Activated CD4-positive, alpha-beta T cell treated with anti-CD3 and anti-CD28 coated beads, Interleukin-2, amount 50 U/mL, for 16 hours (primary cell): ENCODE measurements around the gene ANOS1.

Experiments
- DNase-seq: peaks from one replicate; pipeline ENCODE4 v3.0.0-alpha.2; 2020

The ANOS1 gene

DNA sequence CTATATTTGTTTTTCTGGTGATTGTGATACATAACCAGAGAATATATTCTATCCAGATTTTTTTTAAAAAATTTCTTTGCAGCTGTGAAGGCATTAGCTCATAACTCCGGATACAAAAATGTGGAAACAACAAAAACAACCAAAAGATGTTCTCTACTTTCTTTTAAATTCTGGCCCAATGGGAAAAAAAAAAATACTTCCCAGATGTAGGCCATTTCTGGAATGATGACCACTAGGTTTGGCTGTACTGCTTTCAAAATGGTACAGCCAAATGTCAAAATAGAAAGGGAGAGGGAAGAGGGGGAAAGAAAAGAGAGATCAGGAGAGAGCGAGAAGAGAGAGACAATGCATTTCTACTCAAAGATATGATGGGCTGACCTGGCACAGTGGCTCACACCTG lies 14.6 kb downstream of the ANOS1 start:
- no peak for DNase-seq

DNA sequence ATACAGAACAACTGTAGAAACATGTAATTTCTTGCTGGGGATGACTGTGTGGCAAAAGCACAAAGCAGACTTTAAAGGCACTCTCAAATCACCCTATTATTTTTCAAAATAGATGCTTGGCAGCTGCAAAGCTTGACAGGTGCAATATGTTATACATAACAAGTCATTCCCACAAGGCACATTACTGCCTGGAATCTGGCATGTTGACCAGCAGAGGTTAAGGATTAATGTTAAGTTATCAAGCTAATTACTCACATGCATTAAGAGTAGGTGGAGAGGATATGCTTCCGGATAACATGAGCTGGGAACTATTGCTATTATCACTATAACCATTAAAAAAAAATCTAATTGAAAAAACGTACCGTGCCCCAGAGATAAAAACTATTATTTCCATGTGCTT lies 17.8 kb downstream of the ANOS1 start:
- DNase-seq: no peak

DNA sequence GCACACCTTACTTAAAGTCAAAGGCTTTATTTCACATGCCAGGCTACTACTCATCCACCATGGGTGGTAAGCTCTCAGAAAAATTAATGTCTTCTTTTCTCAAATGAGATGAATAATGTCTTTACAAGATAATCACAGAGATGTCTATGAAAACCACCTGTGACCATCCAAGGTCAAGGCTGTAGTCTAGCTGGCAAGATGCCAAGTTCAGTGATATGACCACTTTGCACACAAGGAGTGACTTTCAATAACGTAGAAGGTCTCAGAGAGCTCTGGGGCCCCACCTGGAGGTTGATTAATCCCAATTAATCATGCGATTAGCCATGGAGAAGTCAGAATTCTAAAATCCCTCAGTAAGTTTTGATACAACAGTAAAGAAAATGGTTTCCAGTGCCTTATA lies 20.5 kb downstream of the ANOS1 start:
- DNase-seq: no peak

DNA sequence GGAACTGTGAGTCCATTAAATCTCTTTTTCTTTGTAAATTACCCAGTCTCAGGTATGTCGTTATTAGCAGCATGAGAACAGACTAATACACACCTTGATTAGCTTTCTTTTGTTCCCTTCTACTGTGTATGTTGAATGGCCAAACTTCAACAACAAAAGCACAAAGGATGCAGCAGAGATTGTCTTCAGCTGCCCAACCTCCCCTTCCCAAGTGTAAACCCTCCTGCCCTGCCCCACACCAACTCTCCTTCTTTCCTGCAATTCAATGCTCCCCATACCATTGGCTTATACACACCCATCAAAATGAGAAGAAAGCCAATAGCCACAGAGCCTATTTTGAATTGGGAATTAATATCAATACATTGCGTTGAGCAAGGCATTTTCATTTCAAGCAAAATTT lies 27.8 kb downstream of the ANOS1 start:
- no peak for DNase-seq

DNA sequence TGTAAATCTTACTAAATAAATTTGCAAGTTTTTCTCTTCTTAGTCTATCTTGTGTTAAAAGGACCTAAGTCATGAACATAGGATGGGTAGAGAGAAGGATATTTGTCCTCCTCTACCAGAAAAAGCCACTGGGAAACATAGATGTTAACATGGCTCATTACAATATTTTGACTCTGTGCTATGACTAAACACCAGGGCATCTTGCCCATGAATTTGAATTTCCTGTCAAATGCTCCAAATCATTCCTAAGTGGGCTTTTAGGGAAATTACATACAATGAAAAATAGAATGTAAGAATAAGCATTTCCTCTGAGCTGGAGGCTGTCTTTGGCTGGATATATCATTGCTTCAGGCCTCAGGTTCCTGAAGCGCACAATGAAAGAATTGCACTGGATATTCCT lies 39.1 kb downstream of the ANOS1 start:
- no peak for DNase-seq

DNA sequence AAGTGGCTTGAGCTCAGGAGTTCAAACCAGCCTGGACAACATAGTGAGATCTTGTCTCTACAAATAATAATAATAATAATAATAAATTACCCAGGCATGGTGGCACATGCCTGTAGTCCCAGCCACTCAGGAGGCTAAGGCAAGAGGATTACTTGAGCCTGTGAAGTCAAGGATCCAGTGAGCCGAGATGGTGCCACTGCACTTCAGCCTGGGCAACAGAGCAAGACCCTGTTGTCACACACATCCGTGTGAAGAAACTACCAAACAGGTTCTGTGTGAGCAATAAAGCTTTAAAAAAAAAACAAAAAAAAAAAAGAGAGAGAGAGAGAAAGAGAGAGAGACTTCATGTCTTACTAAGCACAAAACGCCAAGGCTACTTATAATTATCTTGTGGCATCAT lies 42.5 kb downstream of the ANOS1 start:
- no peak for DNase-seq

DNA sequence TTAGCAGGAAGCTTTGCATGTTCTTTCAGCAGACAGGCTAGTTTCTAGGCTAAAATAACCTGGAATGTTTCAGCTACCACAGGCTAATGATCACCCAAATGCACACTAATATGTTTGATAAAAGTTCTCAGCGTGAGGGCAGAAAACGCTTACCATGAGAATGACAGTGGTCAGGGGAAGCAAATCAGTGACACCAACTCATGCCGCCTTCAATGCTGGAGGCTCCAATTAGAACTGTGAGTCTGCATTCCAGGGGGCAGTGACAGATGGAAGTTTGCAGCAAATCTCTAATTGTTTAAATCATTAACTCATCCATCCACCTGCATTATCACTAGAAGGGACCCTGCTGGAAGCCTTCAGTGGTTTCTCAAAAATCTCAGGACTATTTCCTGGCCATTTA lies 43.2 kb downstream of the ANOS1 start:
- DNase-seq: no peak

DNA sequence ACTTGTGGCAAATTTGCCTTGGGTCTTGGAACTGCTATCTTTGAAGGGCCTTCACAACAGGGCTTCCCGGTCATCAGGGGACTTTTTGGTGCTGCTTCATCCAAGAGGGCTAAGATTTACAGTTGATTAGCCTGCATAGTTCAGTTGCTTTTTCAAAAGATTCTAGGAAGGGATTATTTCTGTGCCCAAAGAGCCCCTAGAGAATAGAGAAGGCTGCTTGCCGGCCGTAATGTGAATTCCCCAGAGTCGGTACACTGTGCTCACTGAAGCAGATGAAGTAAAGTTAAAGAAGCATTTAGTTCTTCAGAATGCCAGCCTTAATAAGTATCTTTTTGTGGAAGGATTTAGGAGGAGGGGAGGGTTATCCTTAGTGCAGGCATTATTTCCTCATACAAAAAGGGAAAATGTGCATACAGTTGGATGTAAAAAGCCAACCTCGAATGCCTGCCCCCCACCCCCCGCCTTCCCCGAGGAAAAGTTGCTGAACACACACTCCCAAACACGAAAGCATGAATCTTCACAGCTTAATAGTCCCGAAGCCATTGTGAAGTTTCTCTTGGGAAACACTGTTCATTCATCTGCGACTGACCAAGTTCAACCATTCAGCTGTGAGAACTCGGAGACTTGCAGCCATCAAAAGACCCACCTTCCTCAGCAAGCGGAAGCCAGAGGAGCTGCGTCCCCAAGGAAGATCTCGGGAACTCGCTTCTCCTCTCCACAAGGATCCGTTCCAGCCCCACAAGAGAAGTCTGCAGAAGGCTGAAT lies 47.6 kb downstream of the ANOS1 start:
- no peak for DNase-seq

DNA sequence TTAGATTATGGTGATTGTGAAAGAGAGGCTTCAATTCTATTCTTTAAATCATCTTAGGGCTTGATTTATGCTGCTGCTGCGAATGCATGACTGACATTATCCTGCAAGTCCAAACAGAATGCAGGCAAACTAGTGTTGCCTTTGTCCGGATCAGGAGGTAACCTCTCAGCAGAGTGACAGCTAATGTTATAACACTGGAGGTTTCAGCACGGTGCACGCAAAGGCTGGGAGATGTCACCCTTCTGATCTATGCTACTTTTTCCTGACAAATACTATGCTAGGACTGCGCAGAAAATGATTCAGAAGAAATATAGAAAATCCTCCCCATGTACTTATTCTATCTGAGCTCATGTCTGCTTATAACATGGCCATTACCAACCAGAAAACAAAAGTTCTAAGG lies 48.2 kb downstream of the ANOS1 start:
- DNase-seq: no peak

DNA sequence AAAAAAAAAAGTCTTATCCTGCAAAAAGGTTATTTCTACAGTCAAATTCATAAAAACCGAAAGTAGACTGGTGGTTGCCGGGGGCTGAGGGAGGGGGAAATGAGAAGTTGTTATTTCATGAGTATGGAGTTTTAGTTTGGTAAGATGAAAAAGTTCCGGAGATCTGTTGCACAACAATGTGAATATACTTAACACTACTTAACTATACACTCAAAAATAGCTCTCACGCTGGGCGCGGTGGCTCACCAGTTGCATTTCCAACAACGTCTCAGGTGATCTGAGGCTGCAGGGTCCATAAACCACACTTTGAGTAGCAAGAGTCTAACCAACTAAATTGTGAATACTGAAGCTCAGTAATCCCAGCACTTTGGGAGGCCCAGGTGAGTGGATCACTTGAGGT lies 52.4 kb downstream of the ANOS1 start:
- DNase-seq: no peak

DNA sequence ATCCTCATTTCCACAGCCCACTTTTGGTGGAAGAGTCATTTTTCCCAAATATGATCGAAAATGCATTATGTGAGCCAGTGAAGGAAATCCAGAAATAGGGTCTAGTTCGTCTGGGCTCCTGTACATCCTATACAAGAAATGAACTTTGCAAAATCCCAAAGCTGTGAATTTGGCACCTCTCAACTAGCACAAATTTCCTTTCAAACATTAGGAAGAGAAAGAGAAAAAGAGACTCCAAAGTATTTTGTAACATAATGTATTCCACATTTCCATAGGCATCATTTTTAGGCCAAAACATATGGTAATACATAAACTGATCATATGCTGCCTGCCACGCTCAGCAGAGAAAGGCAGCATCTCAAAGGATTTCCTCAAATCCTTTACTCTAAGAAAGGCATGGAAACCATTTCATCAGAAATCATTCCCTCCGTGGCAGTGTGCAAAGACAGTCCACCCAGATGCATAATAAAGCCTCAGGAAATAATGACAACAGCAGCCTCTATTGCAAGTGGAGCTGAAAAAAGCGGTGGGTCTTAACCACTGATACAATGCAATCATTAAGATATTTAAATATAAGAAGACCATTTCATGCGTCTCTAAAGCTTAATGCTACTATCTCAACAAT lies 56.8 kb downstream of the ANOS1 start:
- no peak for DNase-seq

DNA sequence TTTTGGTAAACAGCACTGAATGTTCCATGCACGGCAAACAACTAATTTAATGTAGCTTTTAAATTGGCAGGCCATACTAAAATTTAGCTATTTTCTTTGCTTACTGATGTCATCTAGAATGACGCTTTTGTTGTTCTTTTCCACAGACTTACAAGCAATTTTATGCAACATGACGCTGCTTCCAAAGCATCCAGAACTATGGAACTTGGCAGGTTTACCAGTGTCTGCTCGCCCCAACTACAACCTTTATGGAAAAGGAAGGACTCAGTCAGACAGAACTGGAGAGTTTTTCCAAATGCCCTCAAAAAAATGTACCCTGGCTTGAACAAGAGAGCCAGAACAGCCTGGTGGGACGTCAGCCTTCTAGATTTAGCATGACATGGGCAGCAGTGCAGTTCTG lies 58.7 kb downstream of the ANOS1 start:
- DNase-seq: no peak

DNA sequence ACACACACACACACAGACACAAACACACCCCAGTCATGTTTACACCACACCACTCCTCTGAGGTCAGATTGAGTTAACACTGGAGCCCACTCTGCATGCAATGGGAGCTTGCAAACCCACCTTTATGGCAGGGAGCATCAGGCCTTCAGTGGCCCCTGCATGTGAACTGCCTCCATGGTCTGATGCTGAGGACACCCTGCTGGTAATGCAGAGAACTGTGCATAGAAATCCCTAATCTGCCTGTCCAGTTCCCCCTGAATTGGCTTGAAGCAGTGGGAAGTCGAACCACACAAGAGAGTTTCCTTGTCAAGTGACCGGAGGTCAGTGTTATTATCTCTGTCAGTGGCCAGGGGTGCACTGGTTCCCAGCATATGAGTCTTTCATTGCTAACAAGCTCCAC lies 59.8 kb downstream of the ANOS1 start:
- no peak for DNase-seq

DNA sequence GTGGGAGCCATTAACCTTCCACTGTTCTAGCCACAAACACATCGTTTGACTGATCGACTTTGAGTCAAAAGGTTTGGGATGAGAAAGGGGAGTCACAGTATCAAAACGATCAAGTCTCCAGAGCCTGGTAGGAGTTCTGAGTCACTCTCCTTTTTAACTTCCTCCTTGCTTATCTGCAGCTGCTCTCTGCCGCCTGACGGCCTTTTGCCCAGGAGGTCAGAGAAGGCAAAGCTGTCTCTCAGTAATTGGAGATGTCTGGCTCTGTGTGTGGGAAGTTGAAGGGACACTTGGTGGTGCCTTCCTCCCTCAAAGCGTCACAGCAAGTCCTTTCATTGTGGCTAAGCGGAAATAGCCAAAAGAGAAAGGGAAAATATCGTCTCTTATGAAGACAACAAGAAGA lies 63.1 kb downstream of the ANOS1 start:
- DNase-seq: no peak

DNA sequence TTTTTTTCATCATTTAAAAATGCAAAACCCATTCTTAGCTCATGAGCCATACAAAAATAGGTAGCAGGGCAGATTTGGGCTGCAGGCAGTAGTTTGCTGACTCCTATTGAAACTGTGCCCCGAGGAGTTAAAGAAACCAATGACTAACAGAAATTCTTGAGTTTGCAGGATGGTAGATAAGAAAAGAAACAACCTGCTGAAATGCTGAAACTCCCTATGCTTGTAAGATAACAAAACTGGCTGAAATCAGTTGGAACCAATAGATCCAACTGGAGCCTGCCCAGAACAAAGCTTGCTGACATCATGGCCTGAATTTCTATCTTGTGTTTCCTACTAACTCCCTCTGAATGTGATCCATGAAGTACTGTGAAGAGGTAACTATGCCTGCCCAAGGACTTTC lies 68.6 kb downstream of the ANOS1 start:
- no peak for DNase-seq

DNA sequence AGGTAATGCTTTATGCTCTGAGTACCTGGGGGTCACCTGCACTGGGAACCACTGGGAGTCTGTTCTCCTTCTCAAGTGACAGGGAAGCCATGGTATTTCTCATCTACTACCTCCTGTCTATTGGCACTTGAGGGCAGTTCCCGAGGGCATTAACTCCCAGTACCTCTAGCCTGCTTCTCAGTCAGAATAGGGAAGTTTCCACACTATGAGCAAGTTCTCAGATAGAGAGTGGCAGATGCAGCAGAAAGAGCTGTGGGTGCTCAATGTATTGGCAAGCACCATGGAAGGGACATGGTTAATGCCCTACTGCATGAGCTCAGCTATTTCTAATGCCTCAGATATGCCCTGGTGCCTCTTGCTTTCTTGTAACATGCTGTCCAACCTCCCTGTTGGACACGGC lies 74.1 kb downstream of the ANOS1 start:
- DNase-seq: no peak

DNA sequence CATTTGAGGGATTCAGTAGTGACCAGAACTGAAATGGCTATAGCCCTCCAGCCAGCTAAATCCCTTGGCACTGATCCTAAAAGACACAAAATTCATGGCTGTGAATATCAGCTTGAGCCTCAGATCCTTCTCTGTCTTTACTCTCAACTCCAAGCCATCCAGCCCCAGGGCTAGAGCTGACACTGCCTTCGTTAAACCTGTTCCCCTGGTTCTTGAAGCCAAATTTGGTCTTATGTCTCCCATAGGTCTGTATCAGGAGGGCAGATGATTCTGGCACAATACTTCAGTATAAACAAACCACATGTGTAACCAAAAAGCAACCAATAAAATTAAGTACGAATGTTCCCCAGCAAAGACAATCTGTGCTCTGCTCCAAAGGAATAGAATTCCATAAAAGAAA lies 78.0 kb downstream of the ANOS1 start:
- DNase-seq: no peak

DNA sequence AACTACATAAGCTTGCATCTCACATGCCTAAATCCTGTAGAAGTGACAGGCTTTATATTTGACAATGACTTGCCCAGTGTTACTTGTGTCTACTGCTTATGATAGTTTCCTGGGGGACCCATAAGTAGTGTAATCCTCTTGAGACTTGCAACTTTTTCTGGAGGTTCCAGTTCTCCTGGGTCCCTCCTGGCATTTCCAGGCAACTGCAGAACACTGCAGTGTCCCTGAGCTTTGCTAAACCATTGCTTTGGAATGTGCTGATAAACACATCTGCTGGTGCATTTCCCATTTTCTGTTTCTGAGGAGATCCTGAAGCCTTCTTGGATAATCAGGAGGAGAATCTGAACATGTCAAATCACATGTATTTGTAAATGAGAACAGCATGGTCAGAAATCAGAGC lies 82.0 kb downstream of the ANOS1 start:
- DNase-seq: no peak

DNA sequence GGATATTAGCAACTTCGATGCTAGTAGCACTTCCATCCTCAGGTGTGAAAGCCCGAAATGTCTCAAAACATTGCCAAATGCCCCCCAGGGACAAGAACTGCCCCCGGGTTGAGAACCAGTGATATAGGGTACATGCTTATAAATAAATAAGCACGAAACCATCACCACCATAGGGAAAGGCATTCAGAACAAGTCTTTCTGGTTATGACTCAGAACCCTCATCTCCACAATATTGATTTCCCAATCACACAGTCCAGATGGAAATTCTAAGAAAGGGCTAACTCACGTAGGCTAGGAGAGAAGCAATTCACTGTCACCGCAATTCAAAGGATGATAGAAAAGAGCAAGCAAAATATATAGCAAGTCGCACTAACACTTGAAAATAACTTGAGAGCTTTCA lies 84.8 kb downstream of the ANOS1 start:
- no peak for DNase-seq

DNA sequence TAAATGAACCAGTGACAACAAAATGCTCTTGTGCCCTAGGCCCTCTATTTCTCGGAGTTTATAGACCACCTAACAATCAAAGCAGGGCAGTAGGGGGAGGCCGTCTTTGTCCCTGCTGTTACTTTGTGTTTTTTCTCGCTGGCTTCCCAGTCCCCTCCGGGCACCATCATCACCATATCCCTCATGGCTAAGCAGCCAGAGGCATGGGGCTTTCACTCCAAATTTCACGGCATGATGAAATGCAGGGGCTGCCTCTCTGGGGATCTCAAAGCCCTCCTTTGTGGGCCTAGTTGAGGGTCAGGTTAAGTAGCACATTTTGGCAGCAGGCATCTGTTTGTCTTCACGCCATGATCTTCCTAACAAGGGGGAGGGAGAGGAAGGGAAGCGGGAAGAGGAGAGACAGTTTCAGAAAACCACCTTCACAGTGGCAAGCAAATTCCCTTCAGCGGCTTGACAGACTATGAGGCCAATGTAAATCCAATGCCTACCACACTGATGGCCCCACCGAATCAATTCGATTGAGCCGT lies 91.9 kb downstream of the ANOS1 start:
- no peak for DNase-seq

DNA sequence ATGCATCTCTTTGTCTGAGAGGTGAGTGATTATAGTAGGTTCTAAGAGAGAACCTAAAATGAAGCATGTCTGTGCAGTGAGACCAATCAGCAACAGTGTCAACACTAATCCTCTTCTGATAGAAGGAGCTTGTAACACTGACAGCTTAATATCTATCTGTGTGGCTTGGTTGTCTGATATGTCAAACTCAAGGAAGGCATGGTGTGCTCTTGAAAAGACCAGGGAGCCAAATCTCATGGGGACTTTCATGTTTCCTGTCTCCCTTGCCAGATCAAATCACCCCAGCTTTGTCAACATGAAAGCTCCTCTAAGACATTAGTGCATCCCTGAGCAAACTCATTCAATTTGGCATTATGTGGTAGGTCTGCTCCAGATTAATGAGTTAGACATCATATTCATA lies 95.4 kb downstream of the ANOS1 start:
- DNase-seq: no peak

DNA sequence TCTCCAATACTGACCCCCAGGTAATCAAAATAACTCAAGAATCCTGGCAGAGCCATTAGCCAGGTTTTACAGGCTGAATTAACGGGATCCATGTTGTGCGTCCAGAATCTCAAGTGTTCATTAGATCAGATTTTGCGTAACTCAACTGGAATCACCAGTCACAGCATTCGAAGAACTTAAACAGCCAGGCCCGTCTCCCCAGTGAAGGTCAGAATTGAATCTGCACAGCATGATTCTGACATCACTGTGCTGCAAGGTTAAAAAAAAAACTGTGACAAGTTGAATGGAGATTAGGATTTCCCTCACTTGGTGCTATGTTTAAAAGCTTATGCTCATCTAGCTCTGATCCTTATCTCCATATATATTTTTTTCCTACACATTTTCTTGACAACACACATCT lies 96.1 kb downstream of the ANOS1 start:
- no peak for DNase-seq

DNA sequence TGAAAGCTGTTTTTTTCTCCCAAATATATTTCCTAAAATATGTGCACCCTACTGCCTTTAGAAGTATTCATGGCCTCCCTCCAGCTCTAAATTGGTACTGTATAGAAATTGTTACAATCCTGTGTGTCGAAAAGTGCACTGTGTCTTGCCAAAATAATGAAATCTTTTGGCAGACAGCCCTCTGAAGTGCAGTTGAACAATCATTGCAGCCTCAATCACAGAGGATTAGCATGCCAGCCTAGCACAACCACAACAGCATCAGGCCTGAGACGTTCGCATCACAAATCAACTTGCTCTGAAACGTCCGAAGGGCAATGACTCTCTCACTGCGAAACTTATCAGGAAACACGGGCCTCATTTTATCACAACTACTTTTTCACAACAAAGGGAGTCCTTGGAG lies 99.0 kb downstream of the ANOS1 start:
- DNase-seq: no peak

DNA sequence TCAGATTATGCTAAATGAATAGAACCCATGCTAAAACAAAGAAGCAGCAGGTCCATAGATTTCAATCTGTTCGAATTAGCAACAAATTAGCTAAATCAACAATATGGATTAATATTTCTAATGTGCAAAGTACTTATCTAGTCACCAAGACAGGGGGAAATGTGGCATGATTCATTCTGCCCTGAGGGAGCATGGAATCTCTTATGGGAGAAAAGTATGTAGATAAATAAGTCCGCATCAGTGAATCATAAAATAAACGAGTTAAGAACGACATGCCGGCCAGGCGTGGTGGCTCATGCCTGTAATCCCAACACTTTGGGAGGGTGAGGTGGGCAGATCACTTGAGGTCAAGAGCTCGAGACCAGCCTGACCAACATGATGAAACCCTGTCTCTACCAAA lies 102.1 kb downstream of the ANOS1 start:
- no peak for DNase-seq

DNA sequence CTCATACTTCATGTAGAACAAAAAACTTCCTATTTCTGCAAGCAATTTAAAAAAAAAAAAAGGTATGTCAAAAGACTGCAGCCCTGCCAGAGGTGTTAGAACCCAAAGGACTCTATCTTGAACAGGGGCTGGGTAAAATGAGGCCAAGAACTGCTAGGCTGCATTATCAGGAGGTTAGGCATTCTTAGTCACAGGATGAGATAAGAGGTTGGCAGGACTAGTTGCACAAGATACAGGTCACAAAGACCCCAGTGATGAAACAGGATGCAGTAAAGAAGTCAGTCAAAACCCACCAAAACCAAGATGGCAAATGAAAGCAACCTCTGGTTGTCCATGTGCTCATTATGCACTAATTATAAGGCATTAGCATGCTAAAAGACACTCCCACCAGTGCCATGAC lies 104.1 kb downstream of the ANOS1 start:
- DNase-seq: no peak
